GM12892 (cell line): Measurements from ENCODE around the gene CTNNA3.

Experiments
- POLR2A ChIP-seq: IDR thresholded peaks from 2 replicates; pipeline ENCODE4 v1.6.1; 2011; ENCODE audit warnings: low read depth, low read length, control low read depth
- POLR2AphosphoS5 ChIP-seq: IDR thresholded peaks from 2 replicates; pipeline ENCODE4 v1.6.1; 2011; ENCODE audit warnings: low read depth, low read length, control low read depth
- TAF1 ChIP-seq: IDR thresholded peaks from 2 replicates; pipeline ENCODE4 v1.6.1; 2011; ENCODE audit warnings: low read depth, mild to moderate bottlenecking, control low read depth, low read length, borderline replicate concordance

- TF ChIP-seq POLR2AphosphoS5 (no peak), POLR2A (no peak), TAF1 (no peak)
These were observed 620.5 kb downstream of the CTNNA3 start for GRCh38 chr10:67075491-67075971.
